Measurements from ENCODE around the gene FBLN7. TPM values are rescaled to one million over a fixed set of nuclear protein-coding genes. Genes with fewer than 3 reads are reported as not detected.

Gene FBLN7
- total and polyA plus RNA-seq, 2 experiments from 2014 or later = 0.11 to 1.6 TPM

GRCh38 chr2:112095681-112096080, 42.5 kb upstream of the FBLN7 start:
- Histone ChIP-seq H3K4me2 (ENCODE audit: unreplicated experiment) (peak overlapping the region; percentile 46), H3K27ac (peak overlapping the region; percentile 30)
- WGBS, 2 experiments (ENCODE audit: low coverage in 1 of 2, low lambda C conversion rate in 2 of 2, missing lambda C conversion rate in 2 of 2) = 59 to 67% methylated on average over 1 of the region's 1 CpG

DNA sequence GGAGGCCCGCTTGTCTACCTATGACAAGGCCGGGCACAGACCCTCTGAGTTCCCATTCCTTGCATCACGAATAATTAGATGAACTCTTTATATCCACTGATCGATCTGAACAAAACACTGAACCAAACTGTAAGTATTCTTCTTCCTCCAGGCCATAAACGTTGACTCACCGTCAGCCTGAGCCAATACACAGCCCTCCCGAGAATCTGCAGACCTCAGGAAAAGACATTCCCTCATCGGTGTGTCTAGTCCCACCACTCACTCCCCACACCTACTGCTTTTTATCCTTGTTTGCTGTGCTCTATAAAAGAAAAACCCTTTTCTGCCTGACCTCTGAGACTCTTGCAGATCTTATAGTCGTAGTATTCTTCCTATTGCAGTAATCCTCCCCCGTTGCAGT, 42.1 kb upstream of the FBLN7 start:
- WGBS, 2 experiments (ENCODE audit: low coverage in 1 of 2, low lambda C conversion rate in 2 of 2, missing lambda C conversion rate in 2 of 2) = 33 to 34% methylated on average over 10 of the region's 10 CpGs
- Histone ChIP-seq H3K36me3 (ENCODE audit: low read depth) (peaks cover 43% of the 10 kb centered on the region), H3K27ac (peak overlapping the region; percentile 30), H3K4me3 (no peak overlapping the region), H3K4me1 (ENCODE audit: insufficient read depth) (peaks cover 30% of the 10 kb centered on the region), H3K27me3 (replicated peaks; ENCODE audit: insufficient read depth) (no peaks in the 10 kb centered on the region), H3F3A (ENCODE audit: insufficient read depth) (peaks cover 17% of the 10 kb centered on the region), H3K9me3 (ENCODE audit: low read depth) (no peaks in the 10 kb centered on the region), H2AFZ (peak overlapping the region; percentile 14), H3K79me2 (ENCODE audit: insufficient read depth) (peaks cover 27% of the 10 kb centered on the region), H3K9ac (peak overlapping the region; percentile 6; the same call in 1 of the 2 replicates), H3K9me2 (ENCODE audit: insufficient read depth) (no peaks in the 10 kb centered on the region), H3K4me2 (ENCODE audit: unreplicated experiment) (peak overlapping the region; percentile 46), H4K20me1 (ENCODE audit: insufficient read depth) (no peaks in the 10 kb centered on the region)
- no peak for TF ChIP-seq EZH2phosphoT487 (IDR thresholded peaks at IDR 0.05; ENCODE audit: insufficient read depth, low read depth)
- no peak for TF ChIP-seq EZH2 (IDR thresholded peaks at IDR 0.05; ENCODE audit: insufficient read depth, poor library complexity, severe bottlenecking)
- peak; percentile 63 for DNase-seq
- in situ Hi-C loops (cut with MboI) = no loop called here

More at GRCh38 chr2:112095681-112096080, 42.5 kb upstream of the FBLN7 start:
- Histone ChIP-seq H3K36me3 (ENCODE audit: low read depth) (peaks cover 41% of the 10 kb centered on the region), H3F3A (ENCODE audit: insufficient read depth) (peaks cover 19% of the 10 kb centered on the region), H3K79me2 (ENCODE audit: insufficient read depth) (peaks cover 31% of the 10 kb centered on the region), H2AFZ (peak overlapping the region; percentile 14; the same call in 1 of the 2 replicates), H3K9me3 (ENCODE audit: low read depth) (no peaks in the 10 kb centered on the region), H3K9ac (peak overlapping the region; percentile 6; the same call in 1 of the 2 replicates), H3K27me3 (replicated peaks; ENCODE audit: insufficient read depth) (no peaks in the 10 kb centered on the region), H3K9me2 (ENCODE audit: insufficient read depth) (no peaks in the 10 kb centered on the region), H3K4me3 (no peak overlapping the region), H4K20me1 (ENCODE audit: insufficient read depth) (no peaks in the 10 kb centered on the region), H3K4me1 (ENCODE audit: insufficient read depth) (peaks cover 30% of the 10 kb centered on the region)
- peak; percentile 33 for DNase-seq
- no peak for TF ChIP-seq EZH2 (IDR thresholded peaks at IDR 0.05; ENCODE audit: insufficient read depth, poor library complexity, severe bottlenecking)
- TF ChIP-seq EZH2phosphoT487 (IDR thresholded peaks at IDR 0.05; ENCODE audit: insufficient read depth, low read depth) = no peak
- in situ Hi-C loops (cut with MboI) = no loop called here

- no peak overlapping the region for H2AFZ ChIP-seq
- no peaks in the 10 kb centered on the region for H4K20me1 ChIP-seq (ENCODE audit: insufficient read depth)
- H3K27me3 ChIP-seq (replicated peaks; ENCODE audit: insufficient read depth) = no peaks in the 10 kb centered on the region
- no peak overlapping the region for H3K4me2 ChIP-seq (ENCODE audit: unreplicated experiment)
- peaks cover 81% of the 10 kb centered on the region for H3K36me3 ChIP-seq (ENCODE audit: low read depth)
- no peak for TF ChIP-seq EZH2phosphoT487 (IDR thresholded peaks at IDR 0.05; ENCODE audit: insufficient read depth, low read depth)
- no peak for TF ChIP-seq EZH2 (IDR thresholded peaks at IDR 0.05; ENCODE audit: insufficient read depth, poor library complexity, severe bottlenecking)
- no peak for DNase-seq
- peaks cover 13% of the 10 kb centered on the region; the same call in 1 of the 2 replicates for H3K79me2 ChIP-seq (ENCODE audit: insufficient read depth)
- no peaks in the 10 kb centered on the region for H3F3A ChIP-seq (ENCODE audit: insufficient read depth)
- H3K4me1 ChIP-seq (ENCODE audit: insufficient read depth) = no peaks in the 10 kb centered on the region
- peaks cover 9% of the 10 kb centered on the region for H3K9me3 ChIP-seq (ENCODE audit: low read depth)
- no peaks in the 10 kb centered on the region for H3K9me2 ChIP-seq (ENCODE audit: insufficient read depth)
- WGBS, 2 experiments (ENCODE audit: low coverage in 1 of 2, low lambda C conversion rate in 2 of 2, missing lambda C conversion rate in 2 of 2) = 96 to 98% methylated on average over 1 of the region's 1 CpG
- H3K4me3 ChIP-seq = no peak overlapping the region
- H3K27ac ChIP-seq = no peak overlapping the region
- in situ Hi-C loops (cut with MboI) = no loop called here
- H3K9ac ChIP-seq = no peak overlapping the region
Observed at GRCh38 chr2:112108178-112108832, 29.9 kb upstream of the FBLN7 start.

GRCh38 chr2:112109278-112109677, 28.9 kb upstream of the FBLN7 start:
- H3K9me2 ChIP-seq (ENCODE audit: insufficient read depth) = no peaks in the 10 kb centered on the region
- in situ Hi-C loops (cut with MboI) = no loop called here
- no peaks in the 10 kb centered on the region for H3F3A ChIP-seq (ENCODE audit: insufficient read depth)
- no peak for DNase-seq
- no peak overlapping the region for H3K27ac ChIP-seq
- H3K4me3 ChIP-seq = no peak overlapping the region
- no peaks in the 10 kb centered on the region for H3K27me3 ChIP-seq (replicated peaks; ENCODE audit: insufficient read depth)
- H4K20me1 ChIP-seq (ENCODE audit: insufficient read depth) = no peaks in the 10 kb centered on the region
- H2AFZ ChIP-seq = no peak overlapping the region
- H3K79me2 ChIP-seq (ENCODE audit: insufficient read depth) = peaks cover 13% of the 10 kb centered on the region; the same call in 1 of the 2 replicates
- H3K36me3 ChIP-seq (ENCODE audit: low read depth) = peaks cover 72% of the 10 kb centered on the region
- TF ChIP-seq EZH2phosphoT487 (IDR thresholded peaks at IDR 0.05; ENCODE audit: insufficient read depth, low read depth) = no peak
- no peak for TF ChIP-seq EZH2 (IDR thresholded peaks at IDR 0.05; ENCODE audit: insufficient read depth, poor library complexity, severe bottlenecking)
- no peak overlapping the region for H3K9ac ChIP-seq
- no peak overlapping the region for H3K4me2 ChIP-seq (ENCODE audit: unreplicated experiment)
- H3K9me3 ChIP-seq (ENCODE audit: low read depth) = peaks cover 9% of the 10 kb centered on the region
- no peaks in the 10 kb centered on the region for H3K4me1 ChIP-seq (ENCODE audit: insufficient read depth)
